HL-60/S4 treated with retinoic acid at 250 ng/mL for 4 days and 3 days (cell line): ENCODE results near the gene COL4A1.

ENCODE experiments used
- in situ Hi-C: fragments of 300-500 bp; cut with MboI; formaldehyde crosslinking; loops from 2 replicates; pipeline ENCODE4 v1.7.0; 2022; ENCODE audit warnings: low sequenced_read_pairs

The COL4A1 gene

GRCh38 chr13:110150384-110151101 lies 156.4 kb downstream of the COL4A1 start:
- in situ Hi-C loops = no loop called here

DNA sequence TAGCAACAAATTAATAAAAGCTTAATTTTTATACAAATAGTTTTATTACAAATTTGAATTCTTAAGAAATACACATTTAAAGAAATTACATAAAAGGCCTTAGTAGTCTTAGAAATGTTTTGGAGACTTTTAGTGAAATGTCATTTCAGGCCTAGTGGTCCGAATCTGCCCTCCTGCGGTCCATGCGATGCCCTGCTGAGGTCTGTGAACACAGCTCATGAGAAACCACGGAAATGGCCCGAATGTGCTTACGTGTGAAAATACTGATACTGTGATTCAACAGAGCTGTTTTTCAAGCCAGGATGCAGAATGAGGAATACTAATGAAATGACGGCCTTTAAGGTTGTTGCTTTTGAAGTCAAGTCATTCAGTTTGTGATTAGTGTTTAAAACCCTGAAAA lies 157.9 kb downstream of the COL4A1 start:
- in situ Hi-C loops = no loop called here

DNA sequence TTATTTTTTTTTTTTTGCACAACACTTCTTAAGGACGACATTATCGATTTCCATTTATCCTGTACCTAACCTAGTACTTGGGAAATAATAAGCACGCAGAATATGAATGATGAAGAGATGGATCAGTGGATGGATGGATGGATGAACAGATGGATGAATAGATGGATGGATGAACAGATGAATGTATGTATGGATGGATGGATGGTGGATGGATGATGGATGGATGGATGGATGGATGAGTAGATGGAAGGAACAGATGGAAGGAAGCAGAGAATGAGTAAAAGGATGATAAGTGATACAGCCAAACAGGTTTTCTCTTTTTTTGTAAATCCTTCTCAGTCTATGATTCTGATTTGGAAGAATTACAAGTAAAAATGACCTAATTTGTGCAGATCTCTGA lies 166.9 kb downstream of the COL4A1 start:
- in situ Hi-C loops = no loop called here

DNA sequence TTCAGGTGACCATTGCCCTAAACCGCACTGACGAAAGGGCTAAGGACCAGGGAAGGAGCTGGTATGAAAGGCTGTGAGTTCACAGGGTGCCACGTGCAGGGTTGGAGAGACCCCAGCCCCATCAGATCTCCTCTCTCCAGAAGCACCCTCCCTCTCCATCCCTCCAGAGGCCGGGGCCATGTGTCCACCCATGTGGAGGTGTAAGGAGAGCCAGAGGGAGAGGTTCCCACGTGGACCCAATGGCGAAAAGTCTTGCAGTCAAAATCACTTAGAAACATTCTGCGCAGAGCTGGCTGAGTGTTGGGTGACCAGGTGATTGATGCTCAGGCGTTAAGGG lies 168.3 kb downstream of the COL4A1 start:
- in situ Hi-C loops = no loop called here

- in situ Hi-C loops = no loop called here
Measured at GRCh38 chr13:110138010-110138699, 168.8 kb downstream of the COL4A1 start.

- in situ Hi-C loops = no loop called here
Measured at GRCh38 chr13:110137680-110138009, 169.3 kb downstream of the COL4A1 start.

DNA sequence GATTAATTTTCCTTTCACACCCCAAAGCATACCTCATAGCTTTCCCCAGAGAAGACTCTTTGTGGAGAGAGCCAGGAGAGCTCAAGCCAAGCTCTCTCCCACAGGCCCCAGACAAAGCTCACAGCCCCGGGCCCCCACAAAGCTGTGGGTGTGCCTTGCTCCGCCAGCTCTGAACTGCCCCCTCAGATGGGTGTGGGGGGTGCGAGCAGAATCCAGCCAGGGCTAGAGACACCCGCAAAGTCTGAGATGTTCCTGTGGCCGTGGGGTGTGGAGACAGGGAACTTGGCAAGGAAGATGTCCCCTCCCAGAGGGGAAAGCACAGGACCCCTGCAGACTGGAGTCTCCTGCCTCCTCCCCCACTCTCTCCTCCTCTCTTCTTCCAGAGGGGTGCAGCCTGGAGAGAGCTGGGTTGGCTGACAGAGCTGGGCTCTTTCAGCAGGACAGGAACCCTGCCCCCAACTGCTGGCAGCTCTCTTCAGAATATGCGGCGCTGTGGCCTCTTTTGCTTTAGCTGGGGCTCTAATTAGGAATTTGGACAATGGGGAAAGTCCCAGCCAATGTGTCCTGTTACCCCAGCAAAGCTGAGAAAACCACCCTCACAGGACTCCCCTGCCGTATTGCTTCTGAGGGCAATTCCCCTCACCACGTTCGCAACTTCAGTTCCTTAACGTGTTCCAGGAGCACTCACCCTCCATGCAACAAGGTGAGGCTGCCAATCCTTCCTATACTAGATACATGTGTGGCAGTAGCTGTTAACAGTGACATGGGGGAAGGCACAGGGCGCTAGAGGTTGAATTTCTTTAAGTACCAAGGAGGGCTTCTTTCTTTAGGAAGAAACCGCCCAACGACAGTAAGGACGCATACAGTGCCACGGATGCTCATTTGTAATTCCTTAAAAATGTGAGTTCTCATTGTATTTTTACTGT lies 170.0 kb downstream of the COL4A1 start:
- in situ Hi-C loops = no loop called here

GRCh38 chr13:110135977-110136597 lies 170.9 kb downstream of the COL4A1 start:
- in situ Hi-C loops = no loop called here

DNA sequence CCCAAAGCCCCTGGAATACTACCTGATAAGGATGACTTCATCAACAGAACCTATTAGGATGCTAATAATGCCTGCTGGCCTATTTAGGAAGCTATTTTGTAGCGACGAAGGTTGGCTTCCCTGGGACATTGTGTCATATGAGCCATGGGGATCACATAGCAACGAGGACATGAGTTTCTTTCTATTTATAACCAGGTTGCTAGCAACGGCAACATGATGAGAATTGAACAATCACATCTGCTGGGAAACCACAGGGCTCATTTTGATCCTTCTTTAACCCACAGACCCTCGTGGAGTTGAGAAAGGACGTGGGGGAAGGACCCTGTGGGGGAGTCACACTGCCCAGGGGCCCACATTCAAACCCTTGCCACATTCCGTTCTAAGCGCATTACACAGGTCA lies 172.2 kb downstream of the COL4A1 start:
- in situ Hi-C loops = no loop called here

DNA sequence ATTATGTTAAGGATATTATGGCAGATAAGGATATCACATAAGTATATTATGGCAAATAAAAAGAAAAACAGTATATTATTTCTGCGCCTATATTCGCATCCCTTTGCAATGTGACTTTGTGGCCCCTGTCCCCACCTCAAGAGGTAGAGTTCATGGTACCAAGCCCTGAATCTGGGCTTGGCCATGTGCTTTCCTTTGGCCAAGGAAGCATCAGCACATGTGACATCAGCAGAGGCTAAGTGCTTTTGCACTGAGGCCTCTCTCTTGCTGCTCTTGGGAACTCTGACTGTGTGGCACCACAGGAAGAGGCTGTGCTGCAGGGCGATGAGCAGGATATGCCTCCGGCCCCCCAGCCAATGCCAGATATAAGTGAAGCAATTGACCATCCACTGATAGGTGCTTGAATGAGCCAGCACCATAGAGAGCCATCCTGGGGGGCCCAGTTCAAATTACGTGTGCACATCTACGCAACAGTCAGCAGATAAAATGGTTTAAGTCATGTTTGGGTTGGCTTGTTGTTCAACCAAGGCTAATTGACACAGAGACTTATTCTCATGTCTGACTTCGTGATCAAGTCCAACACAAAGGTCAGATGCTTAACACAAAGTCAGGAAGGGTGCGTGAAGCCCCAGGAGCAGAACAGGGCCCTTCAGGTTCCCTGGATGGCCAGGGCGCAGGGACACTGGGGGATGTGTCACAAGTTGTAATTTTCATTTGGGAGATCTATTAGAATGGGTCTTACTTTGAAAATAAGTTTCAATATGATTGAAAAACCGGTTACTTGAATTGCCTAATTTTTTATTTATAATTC lies 173.3 kb downstream of the COL4A1 start:
- in situ Hi-C loops = no loop called here

- in situ Hi-C loops = no loop called here
Measured at GRCh38 chr13:110132225-110132982, 174.6 kb downstream of the COL4A1 start.

DNA sequence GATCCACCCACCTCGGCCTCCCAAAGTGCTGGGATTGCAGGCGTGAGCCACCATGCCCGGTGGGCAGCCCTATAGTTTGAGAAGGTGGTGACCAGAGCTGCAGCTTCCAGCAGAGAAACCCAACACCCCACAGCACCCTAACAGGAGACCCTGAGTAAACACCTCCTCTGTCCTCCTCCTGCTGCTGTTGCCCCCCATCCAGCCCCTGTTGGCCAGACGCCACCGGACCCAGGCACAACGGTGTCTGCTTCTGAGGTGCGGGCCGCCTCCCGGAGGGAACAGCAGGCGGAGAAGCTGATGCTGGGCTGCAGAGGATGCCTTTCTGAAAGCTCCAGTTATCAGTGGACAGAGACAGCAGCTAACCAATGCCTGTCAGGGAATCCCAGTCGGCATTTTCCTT lies 175.5 kb downstream of the COL4A1 start:
- in situ Hi-C loops = no loop called here

DNA sequence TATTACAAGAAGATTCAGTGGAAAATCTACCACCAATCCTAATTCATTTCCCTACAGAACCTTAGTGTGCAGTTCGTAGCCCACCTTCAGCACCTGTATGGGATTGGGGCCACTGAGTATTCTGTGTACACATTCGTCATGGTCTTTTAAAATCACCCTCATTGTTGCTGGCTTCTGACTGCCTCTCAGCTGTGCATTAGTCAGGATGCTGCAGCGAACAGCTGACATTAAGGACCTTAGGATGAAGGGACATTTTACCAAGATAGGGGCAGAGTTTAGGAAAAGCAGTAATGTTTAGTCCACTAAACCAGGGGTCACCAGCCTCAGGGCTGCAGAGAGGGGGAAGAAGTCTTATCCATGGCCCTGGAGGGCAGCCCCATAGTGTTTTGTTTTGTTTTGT lies 176.5 kb downstream of the COL4A1 start:
- in situ Hi-C loops = no loop called here

DNA sequence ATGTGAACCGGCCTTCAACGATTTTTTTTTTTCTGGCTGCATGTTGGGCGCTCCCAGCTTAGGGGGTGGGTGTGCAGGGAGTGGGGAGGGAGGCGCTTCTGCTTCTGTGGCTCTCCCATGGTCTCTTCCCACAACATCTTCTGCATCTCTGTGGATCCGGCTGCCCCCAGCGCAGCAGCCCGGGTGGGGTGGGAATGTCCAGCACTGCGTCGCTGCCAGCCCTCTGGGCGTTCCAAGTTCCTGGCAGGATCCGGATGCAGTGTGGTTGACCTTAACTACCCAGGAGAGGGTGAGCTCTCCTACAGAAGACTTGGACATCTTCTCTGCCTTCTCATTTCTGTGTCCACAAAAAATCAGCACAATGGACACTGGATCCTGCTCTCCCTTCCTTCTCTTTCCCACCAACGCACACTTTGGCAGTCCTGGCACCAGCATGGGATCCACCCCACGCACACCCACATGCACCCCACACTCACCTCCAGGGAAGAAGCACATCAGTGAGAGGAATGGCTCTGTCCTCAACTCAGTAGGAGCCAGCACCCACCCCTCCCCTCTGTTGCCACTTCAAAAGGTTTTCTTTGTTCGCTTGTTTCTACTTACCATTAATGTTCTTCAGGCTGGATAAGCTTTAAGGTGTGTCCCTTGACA lies 177.3 kb downstream of the COL4A1 start:
- in situ Hi-C loops = no loop called here

DNA sequence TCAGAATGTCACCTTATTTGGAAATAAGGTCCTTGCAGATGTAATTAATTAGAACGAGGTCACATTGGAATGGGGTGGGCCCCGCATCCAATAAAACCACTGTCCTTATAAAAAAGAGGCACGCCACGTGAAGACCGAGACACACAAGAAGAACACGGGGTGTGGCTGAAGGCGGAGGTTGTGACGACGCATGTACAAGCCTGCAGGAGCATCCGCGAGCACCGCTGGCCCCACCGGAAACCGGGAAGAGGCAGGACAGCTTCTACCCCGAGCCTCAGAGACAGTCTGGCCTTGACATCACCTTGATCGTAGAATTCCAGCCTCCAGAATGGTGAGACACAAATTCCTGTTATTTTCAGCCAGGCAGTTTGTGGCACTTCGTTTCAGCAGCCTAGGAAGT lies 177.9 kb downstream of the COL4A1 start:
- in situ Hi-C loops = no loop called here

DNA sequence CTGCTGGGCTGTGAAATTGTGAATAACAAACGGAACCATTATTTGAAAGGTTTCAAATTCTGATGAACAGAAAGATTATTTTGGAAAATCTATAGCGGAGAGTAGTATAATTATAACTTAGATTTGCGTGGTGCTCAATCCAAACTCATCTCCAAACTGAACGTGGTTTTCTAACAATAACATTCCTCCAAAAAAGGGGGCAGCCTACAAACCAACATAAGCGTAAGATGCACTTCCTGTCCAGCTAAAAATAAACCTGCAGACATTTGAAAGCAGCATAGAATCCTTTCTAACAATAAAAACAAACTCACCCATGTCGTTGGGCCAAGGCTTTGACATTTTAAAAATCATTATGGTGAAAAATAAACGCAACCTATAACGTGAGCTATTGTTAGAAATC lies 178.4 kb downstream of the COL4A1 start:
- in situ Hi-C loops = no loop called here

DNA sequence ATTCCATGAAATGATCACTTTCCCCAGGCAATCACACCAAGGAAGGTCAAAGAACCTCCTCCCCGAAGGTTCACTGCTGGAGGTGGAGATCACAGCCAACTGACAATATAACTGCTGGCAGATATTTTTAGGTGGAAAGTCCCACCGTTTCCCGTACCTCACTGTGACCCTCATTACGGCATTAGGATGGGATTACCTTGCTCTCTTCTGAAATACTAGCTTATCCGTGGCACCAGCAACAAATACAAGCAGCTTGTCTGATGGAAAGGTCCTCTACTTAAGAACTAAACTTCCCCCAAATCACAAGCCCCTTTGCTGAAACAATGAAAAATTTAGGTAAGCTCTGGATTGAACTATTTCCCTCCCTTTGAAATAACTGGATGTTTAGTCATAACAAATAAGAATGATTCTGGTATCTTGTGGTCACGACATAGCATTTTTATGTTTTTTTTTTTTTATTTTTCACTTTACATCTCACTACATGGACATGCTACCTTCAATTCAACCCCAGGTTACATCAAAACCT lies 178.9 kb downstream of the COL4A1 start:
- in situ Hi-C loops = no loop called here

GRCh38 chr13:110126391-110126961 lies 180.5 kb downstream of the COL4A1 start:
- in situ Hi-C loops = no loop called here
